H1 (cell line): Measurements from ENCODE around the gene POLE. TPM values are rescaled to one million over a fixed set of nuclear protein-coding genes. Genes with fewer than 3 reads are reported as not detected.

Experiments used
- CTCF ChIA-PET: fragments of 300-600 bp; sonication (Branson Sonifier 250); formaldehyde crosslinking; loops from one replicate; lab custom pipeline; 2021; ENCODE audit not compliant: partially characterized antibody; lab: Charles Lee
- POLR2A ChIA-PET: fragments of 300-600 bp; sonication (Branson Sonifier 250); formaldehyde crosslinking; loops from one replicate; lab custom pipeline; 2021; ENCODE audit warnings: inconsistent platforms; ENCODE audit not compliant: partially characterized antibody; lab: Charles Lee
- DNase-seq, 2 experiments: peaks; one replicate each; pipeline versions ENCODE4 v3.0.0 to v3.0.0-alpha.2; 2010 to 2022; ENCODE audit warnings: low spot score in 2 of 2, low read depth in 1 of 2, mixed read lengths in 1 of 2
- FAIRE-seq: peaks from 2 replicates; lab custom pipeline; 2011; peaks lifted over from hg19 to GRCh38; lab: Jason Lieb, UNC
- H2AFZ ChIP-seq: 2 replicates; pipeline ENCODE4 v1.8.1; 2012; ENCODE audit warnings: low read length, inconsistent platforms
- H2AK5ac ChIP-seq: 2 replicates; pipeline ENCODE4 v1.6.1; 2013; ENCODE audit warnings: low read depth, low read length
- H2BK120ac ChIP-seq: replicated peaks from 2 replicates; pipeline ENCODE3; 2013; ENCODE audit warnings: low read depth, low read length, inconsistent platforms
- H2BK12ac ChIP-seq: 2 replicates; pipeline ENCODE4 v1.6.1; 2013; ENCODE audit warnings: low read depth, low read length
- H2BK15ac ChIP-seq: 2 replicates; pipeline ENCODE4 v1.6.1; 2013; ENCODE audit warnings: low read length
- H2BK20ac ChIP-seq: 2 replicates; pipeline ENCODE4 v1.6.1; 2013; ENCODE audit warnings: low read length
- H2BK5ac ChIP-seq: 2 replicates; pipeline ENCODE4 v1.6.1; 2013; ENCODE audit warnings: low read depth, low read length
- H3K14ac ChIP-seq: 2 replicates; pipeline ENCODE4 v1.6.1; 2013; ENCODE audit warnings: inconsistent platforms; ENCODE audit not compliant: insufficient read length
- H3K18ac ChIP-seq: 2 replicates; pipeline ENCODE4 v1.6.1; 2013; ENCODE audit warnings: low read length; ENCODE audit errors: extremely low read depth
- H3K23ac ChIP-seq: 2 replicates; pipeline ENCODE4 v1.6.1; 2013; ENCODE audit warnings: inconsistent platforms; ENCODE audit not compliant: insufficient read length
- H3K23me2 ChIP-seq: 2 replicates; pipeline ENCODE4 v1.6.1; 2013; ENCODE audit warnings: low read depth, low read length
- H3K27ac ChIP-seq: 2 replicates; pipeline ENCODE4 v1.6.1; 2011; ENCODE audit warnings: low read depth, low read length, inconsistent platforms
- H3K27me3 ChIP-seq, 4 experiments: replicated peaks in 1 of 4; 1 replicate in 1 of 4; 2 replicates in 3 of 4; pipeline versions ENCODE4 v1.6.1 to v1.8.1; 2011 to 2013; ENCODE audit warnings: low read length in 3 of 4, mild to moderate bottlenecking in 3 of 4, inconsistent platforms in 2 of 4, mixed read lengths in 2 of 4, moderate library complexity in 1 of 4; ENCODE audit not compliant: control insufficient read depth in 3 of 4, insufficient read depth in 3 of 4; ENCODE audit errors: extremely low read depth in 1 of 4
- H3K36me3 ChIP-seq, 4 experiments: 2 replicates each; pipeline versions ENCODE4 v1.6.1 to v1.8.1; 2011 to 2013; ENCODE audit warnings: mild to moderate bottlenecking in 4 of 4, low read length in 3 of 4, moderate library complexity in 2 of 4, control low read depth in 1 of 4, inconsistent platforms in 1 of 4; ENCODE audit not compliant: insufficient read depth in 4 of 4, control insufficient read depth in 2 of 4
- H3K4ac ChIP-seq: replicated peaks from 2 replicates; pipeline ENCODE3; 2013; ENCODE audit warnings: low read length, low read depth, mixed read lengths, inconsistent platforms; ENCODE audit not compliant: insufficient read length
- H3K4me1 ChIP-seq, 4 experiments: replicated peaks in 1 of 4; 1 replicate in 1 of 4; 2 replicates in 3 of 4; pipeline versions ENCODE4 v1.6.1 to v1.8.1; 2011 to 2013; ENCODE audit warnings: low read length in 3 of 4, inconsistent platforms in 2 of 4, mixed read lengths in 1 of 4; ENCODE audit not compliant: insufficient read depth in 4 of 4, control insufficient read depth in 3 of 4
- H3K4me2 ChIP-seq, 2 experiments: 2 replicates each; pipeline versions ENCODE4 v1.6.1 to v1.8.1; 2011 to 2013; ENCODE audit warnings: low read depth in 2 of 2, low read length in 2 of 2, control low read depth in 1 of 2, inconsistent platforms in 1 of 2, mild to moderate bottlenecking in 1 of 2; ENCODE audit not compliant: insufficient read depth in 1 of 2
- H3K4me3 ChIP-seq, 4 experiments: fragments of 200-600, 300-600 bp in 1 of 4; sonication (generic), shearing (Covaris generic), sonication (Bioruptor Twin) in 1 of 4; 2 replicates each; pipeline versions ENCODE4 v1.5.1 to v1.8.1; 2011 to 2016; ENCODE audit warnings: low read length in 4 of 4, low read depth in 3 of 4, control low read depth in 2 of 4, inconsistent platforms in 2 of 4, mild to moderate bottlenecking in 2 of 4, mixed read lengths in 1 of 4, moderate library complexity in 1 of 4; ENCODE audit not compliant: insufficient read depth in 2 of 4; ENCODE audit errors: extremely low read depth in 1 of 4
- H3K56ac ChIP-seq: replicated peaks from 2 replicates; pipeline ENCODE3; 2013; ENCODE audit warnings: low read depth, mild to moderate bottlenecking, mixed read lengths, low read length, inconsistent platforms; ENCODE audit not compliant: insufficient read length
- H3K79me1 ChIP-seq: 2 replicates; pipeline ENCODE4 v1.6.1; 2013; ENCODE audit warnings: low read depth, low read length, control low read depth
- H3K79me2 ChIP-seq, 2 experiments: 2 replicates each; pipeline versions ENCODE4 v1.6.1 to v1.8.1; 2012 to 2013; ENCODE audit warnings: low read length in 2 of 2, mild to moderate bottlenecking in 2 of 2, inconsistent platforms in 1 of 2; ENCODE audit not compliant: insufficient read depth in 2 of 2, control insufficient read depth in 1 of 2
- H3K9ac ChIP-seq, 4 experiments: replicated peaks in 1 of 4; 1 replicate in 1 of 4; 2 replicates in 3 of 4; pipeline versions ENCODE4 v1.6.1 to v1.8.1; 2011 to 2013; ENCODE audit warnings: low read depth in 3 of 4, low read length in 3 of 4, control low read depth in 2 of 4, mild to moderate bottlenecking in 2 of 4, moderate library complexity in 2 of 4, inconsistent platforms in 1 of 4; ENCODE audit errors: extremely low read depth in 1 of 4
- H3K9me3 ChIP-seq, 2 experiments: 2 replicates each; pipeline versions ENCODE4 v1.6.1 to v1.8.1; 2012 to 2013; ENCODE audit warnings: mild to moderate bottlenecking in 2 of 2, moderate library complexity in 2 of 2, control low read depth in 1 of 2, inconsistent platforms in 1 of 2, low read depth in 1 of 2, low read length in 1 of 2, mixed read lengths in 1 of 2; ENCODE audit not compliant: insufficient read depth in 2 of 2
- H4K20me1 ChIP-seq, 2 experiments: replicated peaks in 1 of 2; 2 replicates each; pipeline versions ENCODE3 to v1.8.1; 2011 to 2013; ENCODE audit warnings: inconsistent platforms in 2 of 2, low read length in 2 of 2, mild to moderate bottlenecking in 1 of 2; ENCODE audit not compliant: insufficient read depth in 2 of 2, control insufficient read depth in 1 of 2
- H4K5ac ChIP-seq: 2 replicates; pipeline ENCODE4 v1.6.1; 2013; ENCODE audit warnings: low read length, low read depth, mixed read lengths, inconsistent platforms; ENCODE audit not compliant: insufficient read length
- H4K8ac ChIP-seq: 2 replicates; pipeline ENCODE4 v1.8.0; 2013; ENCODE audit warnings: mild to moderate bottlenecking, moderate library complexity, low read length, inconsistent platforms; ENCODE audit not compliant: insufficient read depth; ENCODE audit errors: extremely low read depth
- H4K91ac ChIP-seq: replicated peaks from 2 replicates; pipeline ENCODE3; 2013; ENCODE audit warnings: low read length, mixed read lengths, inconsistent platforms; ENCODE audit not compliant: insufficient read length
- BCL11A ChIP-seq, 2 experiments: IDR thresholded peaks; one replicate each; pipeline ENCODE4 v1.6.1; 2011; ENCODE audit warnings: low read depth in 2 of 2, low read length in 2 of 2, mild to moderate bottlenecking in 2 of 2
- BRCA1 ChIP-seq: IDR thresholded peaks from 2 replicates; pipeline ENCODE4 v1.6.1; 2012; ENCODE audit warnings: low read depth, low read length, improper control_type of control experiment
- CREB1 ChIP-seq: IDR thresholded peaks from 2 replicates; pipeline ENCODE4 v1.6.1; 2012; ENCODE audit warnings: inconsistent platforms
- EGR1 ChIP-seq: IDR thresholded peaks from 2 replicates; pipeline ENCODE4 v1.6.1; 2011; ENCODE audit warnings: low read depth, low read length, borderline replicate concordance
- GABPA ChIP-seq: IDR thresholded peaks from 2 replicates; pipeline ENCODE4 v1.6.1; 2011; ENCODE audit warnings: mild to moderate bottlenecking, low read length, moderate library complexity, borderline replicate concordance; ENCODE audit not compliant: insufficient read depth
- JUN ChIP-seq: IDR thresholded peaks from 2 replicates; pipeline ENCODE4 v1.6.1; 2011; ENCODE audit warnings: low read depth, mild to moderate bottlenecking, improper control_type of control experiment, low read length
- KDM5A ChIP-seq: fragments of 200-600 bp; IDR thresholded peaks from 2 replicates; pipeline ENCODE4 v1.7.1; 2012; ENCODE audit warnings: mild to moderate bottlenecking, low read length, inconsistent platforms, mixed read lengths
- RBBP5 ChIP-seq: IDR thresholded peaks from 2 replicates; pipeline ENCODE4 v1.7.1; 2012; ENCODE audit warnings: low read depth, mild to moderate bottlenecking, inconsistent platforms, low read length, moderate library complexity, borderline replicate concordance
- SP1 ChIP-seq: IDR thresholded peaks from 2 replicates; pipeline ENCODE4 v1.6.1; 2011; ENCODE audit warnings: low read depth, low read length
- SP2 ChIP-seq: IDR thresholded peaks from 2 replicates; pipeline ENCODE4 v1.6.1; 2012; ENCODE audit warnings: mild to moderate bottlenecking, low read length, inconsistent platforms
- SP4 ChIP-seq: IDR thresholded peaks from 2 replicates; pipeline ENCODE4 v1.6.1; 2012; ENCODE audit warnings: low read length, inconsistent platforms
- TAF1 ChIP-seq: IDR thresholded peaks from 2 replicates; pipeline ENCODE4 v1.6.1; 2011; ENCODE audit warnings: mild to moderate bottlenecking, low read depth, low read length
- TAF7 ChIP-seq: optimal IDR thresholded peaks from 2 replicates; pipeline ENCODE3; 2011; ENCODE audit warnings: low read depth, mild to moderate bottlenecking, inconsistent platforms, low read length, moderate library complexity, borderline replicate concordance
- USF2 ChIP-seq: IDR thresholded peaks from 2 replicates; pipeline ENCODE4 v1.6.1; 2011; ENCODE audit warnings: low read length, improper control_type of control experiment
- WGBS, 2 experiments: shearing (Covaris generic) in 1 of 2; methylation state at CpG; one replicate each; pipeline versions ENCODE4 v1.1.6 to v1.1.7; 2013 to 2015; ENCODE audit warnings: low lambda C conversion rate in 2 of 2, mixed read lengths in 2 of 2, inconsistent platforms in 1 of 2, low coverage in 1 of 2, missing lambda C conversion rate in 1 of 2; ENCODE audit not compliant: insufficient replicate concordance in 2 of 2, insufficient coverage in 1 of 2, insufficient read length in 1 of 2; ENCODE audit errors: extremely low coverage in 1 of 2, missing lambda C conversion rate in 1 of 2; 5-methylcytosine and 5-hydroxymethylcytosine counted together
- polyA plus RNA-seq, 7 experiments: library from polyadenylated mRNA; depleted of rRNA in 3 of 7; stranded (reverse) in 5 of 7; unstranded in 2 of 7; fragments of >200 nt in 5 of 7; fragments of 200-250 nt in 2 of 7; gene quantifications; 1 replicate in 5 of 7; 2 replicates in 1 of 7; 4 replicates in 1 of 7; pipeline versions ENCODE4 v1.2.1 to v1.2.3, GENCODE V29; 2011 to 2013; ENCODE audit warnings: missing spikeins in 2 of 7, mixed read lengths in 2 of 7
- total RNA-seq: library from RNA; stranded (reverse); fragmentation: NEBNext Ultra II Directional; extraction: Animal tissue kit (Norgen Biotek cat#: 25700); gene quantifications from 2 replicates; pipeline ENCODE4 v1.2.1, GENCODE V29; 2021

Gene POLE
- total and polyA plus RNA-seq, 2 of the 8 experiments (the other 6 are each of a cell fraction or from before 2014, with no cell fraction given), result 59.7 to 115 TPM

- CTCF ChIA-PET, result interaction anchor here (1.1 to 2.0 kb wide), 3 partner anchors 10 to 164 kb away, joined by 4 to 8 read pairs (median 4); no protein-coding TSS in a partner anchor
- no peaks in the 10 kb centered on the region for H3K9me3 ChIP-seq
- POLR2A ChIA-PET, result interaction anchor here (1.0 to 6.6 kb wide), 3 partner anchors 10 to 18 kb away, joined by 3 to 60 read pairs (median 4); no protein-coding TSS in a partner anchor
- peaks cover 0 to 4% (median 2%) of the 10 kb centered on the region in 4 experiments; a peak in 1 of 7 replicates for H3K4me1 ChIP-seq
- H2AK5ac ChIP-seq, result no peak overlapping the region
- H4K20me1 ChIP-seq, result peaks cover 20 to 31% of the 10 kb centered on the region in 2 experiments
- H3K4ac ChIP-seq, result no peak overlapping the region
- H3K23ac ChIP-seq, result no peak overlapping the region
- WGBS, 2 experiments, result 98% methylated on average over 9 of the region's 11 CpGs; no CpG with 5 or more reads in 1 of the 2 experiments
- H3K79me2 ChIP-seq, result no peaks in the 10 kb centered on the region
- H3K79me1 ChIP-seq, result peaks cover 2% of the 10 kb centered on the region; the same call in 1 of the 2 replicates
- no peak overlapping the region for H2BK15ac ChIP-seq
- H3K27ac ChIP-seq, result no peak overlapping the region
- H3K9ac ChIP-seq, result no peak overlapping the region
- no peak overlapping the region for H4K5ac ChIP-seq
- no peak overlapping the region for H4K8ac ChIP-seq
- H2BK5ac ChIP-seq, result no peak overlapping the region
- peaks cover 4 to 12% (median 7%) of the 10 kb centered on the region in 4 experiments for H3K27me3 ChIP-seq
- DNase-seq, result no peak
- no peak overlapping the region for H3K56ac ChIP-seq
- no peak overlapping the region for H3K4me3 ChIP-seq
- no peak overlapping the region for H4K91ac ChIP-seq
- no peak overlapping the region for H2BK120ac ChIP-seq
- peaks cover 13% of the 10 kb centered on the region; the same call in 1 of the 2 replicates for H3K23me2 ChIP-seq
- no peak for FAIRE-seq
- H3K14ac ChIP-seq, result no peak overlapping the region
- H2BK12ac ChIP-seq, result no peak overlapping the region
- H3K4me2 ChIP-seq, result no peak overlapping the region
- no peak for TF ChIP-seq EGR1
- no peak for TF ChIP-seq JUN
- TF ChIP-seq TAF1, result no peak
- no peak for TF ChIP-seq GABPA
- TF ChIP-seq SP1, result no peak
- TF ChIP-seq BRCA1, result no peak
- TF ChIP-seq SP2, result no peak
- TF ChIP-seq KDM5A, result no peak
- TF ChIP-seq SP4, result no peak
- no peak for TF ChIP-seq USF2
- TF ChIP-seq TAF7, result no peak
- no peak for TF ChIP-seq CREB1
- no peak for TF ChIP-seq RBBP5
- TF ChIP-seq BCL11A (IDR thresholded peaks at IDR 0.05; ENCODE audit: low read depth in 2 of 2, low read length in 2 of 2), result no peak
- TF ChIP-seq, all 59 proteins: peak for 0
- Histone ChIP-seq H2AFZ (no peak overlapping the region), H3K36me3 (peaks cover 2 to 39% (median 17%) of the 10 kb centered on the region in 4 experiments; a peak in 7 of 8 replicates), H3K18ac (no peak overlapping the region), H2BK20ac (no peak overlapping the region)
These were observed 109.0 kb downstream of the POLE start for GRCh38 chr12:132578118-132578517.
